ENCODE results near the gene MRPS11. TPM values are rescaled to one million over a fixed set of nuclear protein-coding genes. Genes with fewer than 3 reads are reported as not detected.

Gene MRPS11
- polyA plus RNA-seq, 2 of the 4 experiments (the other 2 are of a cell fraction), result 99.0 to 122 TPM

GRCh38 chr15:88428805-88429605 lies 38.5 kb upstream of the MRPS11 start:
- CTCF ChIA-PET, result interaction anchor here (0.9 to 1.5 kb wide), 3 partner anchors 12 to 37 kb away, joined by 3 to 4 read pairs (median 3); no protein-coding TSS in a partner anchor
- no peak overlapping the region for H3K27ac ChIP-seq
- POLR2A ChIA-PET, result no interaction called here
- no peaks in the 10 kb centered on the region for H3K9me3 ChIP-seq
- TF ChIP-seq CEBPB (IDR thresholded peaks at IDR 0.05) (no peak), TFCP2L1 (CRISPR knock-in tag; IDR thresholded peaks at IDR 0.05) (no peak), NPAS2 (CRISPR knock-in tag; IDR thresholded peaks at IDR 0.05; ENCODE audit: borderline replicate concordance) (no peak), EHMT2 (IDR thresholded peaks at IDR 0.05; ENCODE audit: low read depth) (no peak), RFX5 (IDR thresholded peaks at IDR 0.05) (no peak), MAFK (IDR thresholded peaks at IDR 0.05; ENCODE audit: partially characterized antibody) (no peak)
- 64% methylated on average over 12 of the region's 12 CpGs for WGBS (ENCODE audit: missing lambda C conversion rate)
- no peak overlapping the region for H3K4me3 ChIP-seq
- H3K4me2 ChIP-seq, result no peak overlapping the region
- no peaks in the 10 kb centered on the region for H3K4me1 ChIP-seq
- DNase-seq (ENCODE audit: low read depth in 1 of 2, low spot score in 1 of 2) (no peak), ATAC-seq (no peak), FAIRE-seq (no peak)

GRCh38 chr15:88430051-88430450 lies 37.5 kb upstream of the MRPS11 start:
- ChIA-PET POLR2A (no interaction called here), CTCF (interaction anchor here (1.0 kb wide), 1 partner anchor 23 kb away, joined by 4 read pairs; no protein-coding TSS in a partner anchor)
- DNase-seq (ENCODE audit: low read depth in 1 of 2, low spot score in 1 of 2) (no peak), ATAC-seq (no peak), FAIRE-seq (peak; percentile 23)
- no peak for TF ChIP-seq RCOR1 (IDR thresholded peaks at IDR 0.05; ENCODE audit: low read depth, low read length)
- TF ChIP-seq MAZ (IDR thresholded peaks at IDR 0.05; ENCODE audit: borderline replicate concordance, low read depth, low read length), result no peak
- TF ChIP-seq HOXA7 (CRISPR knock-in tag; IDR thresholded peaks at IDR 0.05), result no peak
- TF ChIP-seq HMGXB4 (CRISPR knock-in tag; IDR thresholded peaks at IDR 0.05; ENCODE audit: borderline replicate concordance), result no peak
- TF ChIP-seq CHD4 (IDR thresholded peaks at IDR 0.05; ENCODE audit: borderline replicate concordance), result no peak
- no peak for TF ChIP-seq CBX2 (IDR thresholded peaks at IDR 0.05; ENCODE audit: borderline replicate concordance, low read depth)
- no peak for TF ChIP-seq ZNF302 (CRISPR knock-in tag; IDR thresholded peaks at IDR 0.05)
- no peak for TF ChIP-seq SREBF2 (IDR thresholded peaks at IDR 0.05)
- TF ChIP-seq EP300 (IDR thresholded peaks at IDR 0.05), result no peak
- TF ChIP-seq CHD2 (IDR thresholded peaks at IDR 0.05; ENCODE audit: low read length, partially characterized antibody), result no peak
- no peak for TF ChIP-seq TFCP2L1 (CRISPR knock-in tag; IDR thresholded peaks at IDR 0.05)
- TF ChIP-seq CTCF (IDR thresholded peaks at IDR 0.05), result no peak
- no peak for TF ChIP-seq ATOH8 (CRISPR knock-in tag; IDR thresholded peaks at IDR 0.05; ENCODE audit: low read depth)
- no peak for TF ChIP-seq POLR2A (IDR thresholded peaks at IDR 0.05; ENCODE audit: low read length)
- no peak for TF ChIP-seq GATA3 (IDR thresholded peaks at IDR 0.05; ENCODE audit: borderline replicate concordance)
- no peak for TF ChIP-seq RAD21 (conservative IDR thresholded peaks at IDR 0.05 in 1 of 2, IDR thresholded peaks at IDR 0.05 in 1 of 2)
- TF ChIP-seq EHF (CRISPR knock-in tag; IDR thresholded peaks at IDR 0.05), result no peak
- TF ChIP-seq RNF2 (IDR thresholded peaks at IDR 0.05; ENCODE audit: borderline replicate concordance, low read depth), result no peak
- TF ChIP-seq RARB (CRISPR knock-in tag; IDR thresholded peaks at IDR 0.05), result no peak
- no peak for TF ChIP-seq NPAS2 (CRISPR knock-in tag; IDR thresholded peaks at IDR 0.05; ENCODE audit: borderline replicate concordance)
- Histone ChIP-seq H3K4me1 (no peaks in the 10 kb centered on the region), H3K4me2 (no peak overlapping the region), H3K4me3 (no peak overlapping the region), H3K9me3 (no peaks in the 10 kb centered on the region), H3K27ac (peak overlapping the region in 1 of 2 experiments; percentile 29; a peak in 1 of 6 replicates)

All from A549 (cell line).